ENCODE data around the gene CALR.
"Not testable (repeated sequence)": the region's sequence is repeated elsewhere in the genome, so short reads cannot be mapped to it uniquely, and the experiment has no call there.

- TF ChIP-seq POLR2A (IDR thresholded peaks at IDR 0.05) = not testable (repeated sequence)
- TF ChIP-seq, protein P1, sequence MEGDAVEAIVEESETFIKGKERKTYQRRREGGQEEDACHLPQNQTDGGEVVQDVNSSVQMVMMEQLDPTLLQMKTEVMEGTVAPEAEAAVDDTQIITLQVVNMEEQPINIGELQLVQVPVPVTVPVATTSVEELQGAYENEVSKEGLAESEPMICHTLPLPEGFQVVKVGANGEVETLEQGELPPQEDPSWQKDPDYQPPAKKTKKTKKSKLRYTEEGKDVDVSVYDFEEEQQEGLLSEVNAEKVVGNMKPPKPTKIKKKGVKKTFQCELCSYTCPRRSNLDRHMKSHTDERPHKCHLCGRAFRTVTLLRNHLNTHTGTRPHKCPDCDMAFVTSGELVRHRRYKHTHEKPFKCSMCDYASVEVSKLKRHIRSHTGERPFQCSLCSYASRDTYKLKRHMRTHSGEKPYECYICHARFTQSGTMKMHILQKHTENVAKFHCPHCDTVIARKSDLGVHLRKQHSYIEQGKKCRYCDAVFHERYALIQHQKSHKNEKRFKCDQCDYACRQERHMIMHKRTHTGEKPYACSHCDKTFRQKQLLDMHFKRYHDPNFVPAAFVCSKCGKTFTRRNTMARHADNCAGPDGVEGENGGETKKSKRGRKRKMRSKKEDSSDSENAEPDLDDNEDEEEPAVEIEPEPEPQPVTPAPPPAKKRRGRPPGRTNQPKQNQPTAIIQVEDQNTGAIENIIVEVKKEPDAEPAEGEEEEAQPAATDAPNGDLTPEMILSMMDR (IDR thresholded peaks at IDR 0.05) = not testable (repeated sequence)
Observed at GRCh38 chr19:12890299-12890786, 48.1 kb upstream of the CALR start.
